Stomach (tissue), 9 donors: Measurements from ENCODE around the gene GPC5. TPM values are rescaled to one million over a fixed set of nuclear protein-coding genes. Genes with fewer than 3 reads are reported as not detected.

Experiments used
- DNase-seq, 2 donors: peaks; one replicate each; pipeline versions ENCODE4 v3.0.0 to v3.0.0-alpha.2; 2013 to 2019
- H3K27ac ChIP-seq, 5 donors: fragments of 200-600 bp in 4 of 5; sonication (generic) in 4 of 5; one replicate each; pipeline ENCODE4 v1.5.1; 2013 to 2019; ENCODE audit warnings: mild to moderate bottlenecking in 1 of 5, moderate library complexity in 1 of 5
- H3K27me3 ChIP-seq, 3 donors: fragments of 200-600 bp; sonication (generic); one replicate each; pipeline ENCODE4 v1.5.1; 2017 to 2019; ENCODE audit warnings: mixed run types in 1 of 3
- H3K36me3 ChIP-seq, 4 donors: fragments of 200-600 bp; sonication (generic); 1 replicate in 3 of 4; 2 replicates in 1 of 4; pipeline ENCODE4 v1.5.1; 2016 to 2019
- H3K4me1 ChIP-seq, 4 donors: fragments of 200-600 bp; sonication (generic); one replicate each; pipeline ENCODE4 v1.5.1; 2016 to 2019
- H3K4me3 ChIP-seq, 4 donors: fragments of 200-600 bp; sonication (generic) in 3 of 4; one replicate each; pipeline ENCODE4 v1.5.1; 2016 to 2019; ENCODE audit warnings: mild to moderate bottlenecking in 1 of 4
- H3K9me3 ChIP-seq, 4 donors: fragments of 200-600 bp; sonication (generic); one replicate each; pipeline ENCODE4 v1.5.1; 2016 to 2019
- CTCF ChIP-seq, 7 experiments: fragments of 450-650 bp in 4 of 7; fragments of 200-600 bp in 3 of 7; sonication (generic) in 3 of 7; IDR thresholded peaks; one replicate each; pipeline ENCODE4 v1.5.1; 2016 to 2019; ENCODE audit warnings: antibody characterized with exemption in 7 of 7, control low read depth in 2 of 7, mild to moderate bottlenecking in 1 of 7
- EP300 ChIP-seq: sonication (generic); formaldehyde crosslinking; IDR thresholded peaks from one replicate; pipeline ENCODE4 v1.6.1; 2017; ENCODE audit warnings: antibody characterized with exemption
- POLR2A ChIP-seq, 4 donors: fragments of 450-650 bp; IDR thresholded peaks; one replicate each; pipeline ENCODE4 v1.6.1; 2016; ENCODE audit warnings: antibody characterized with exemption in 4 of 4, control low read depth in 2 of 4, mild to moderate bottlenecking in 1 of 4, moderate library complexity in 1 of 4
- POLR2AphosphoS5 ChIP-seq, 3 donors: sonication (generic); formaldehyde crosslinking; IDR thresholded peaks; one replicate each; pipeline ENCODE4 v1.6.1; 2016; ENCODE audit warnings: antibody characterized with exemption in 3 of 3
- WGBS, 5 donors: extraction: QIAGEN DNeasy Blood & Tissue Kit in 3 of 5; methylation state at CpG; one replicate each; pipeline versions ENCODE4 v1.1.5 to v1.1.7; 2013 to 2018; 5-methylcytosine and 5-hydroxymethylcytosine counted together
- intact Hi-C: fragments of 100-400 bp; cut with DNase I; formaldehyde crosslinking; loops from one replicate; pipeline ENCODE4 v1.15.1; 2023; ENCODE audit warnings: low total_unique reads
- polyA plus RNA-seq, 3 donors: library from polyadenylated mRNA; stranded (reverse); fragments of 200-250 nt; gene quantifications; one replicate each; pipeline ENCODE4 v1.2.3, GENCODE V29; 2013
- total RNA-seq, 5 donors: library from RNA; depleted of rRNA; stranded (reverse); fragments of >200 nt; gene quantifications; one replicate each; pipeline versions ENCODE4 v1.1.0 to v1.2.3, GENCODE V29; 2014 to 2016
- donor health status: healthy with polysubstance abuse.
- donor health status: Bipolar disorder and iron deficiency.
- donor health status: healthy.

GPC5 gene
- total and polyA plus RNA-seq, 8 donors, result 0.87 to 2.8 TPM; not detected in 6

- intact Hi-C loops, result no loop called here
- 55 to 79% (median 69%) methylated on average over 2 of the region's 2 CpGs for WGBS, 5 donors
- DNase-seq, result no peak
- Histone ChIP-seq H3K27me3 (peaks cover 0 to 17% (median 0%) of the 10 kb centered on the region in 3 donors), H3K9me3 (no peaks in the 10 kb centered on the region), H3K4me1 (no peaks in the 10 kb centered on the region), H3K27ac (no peak overlapping the region), H3K4me3 (no peak overlapping the region), H3K36me3 (no peaks in the 10 kb centered on the region)
- TF ChIP-seq POLR2A (IDR thresholded peaks at IDR 0.05) (no peak), CTCF (IDR thresholded peaks at IDR 0.05) (no peak), POLR2AphosphoS5 (IDR thresholded peaks at IDR 0.05) (no peak), EP300 (no peak)
These were observed 9.2 kb upstream of the GPC5 start for GRCh38 chr13:91389186-91389585.

- intact Hi-C loops, result no loop called here
- Histone ChIP-seq H3K27me3 (peaks cover 0 to 71% (median 58%) of the 10 kb centered on the region in 3 donors), H3K9me3 (no peaks in the 10 kb centered on the region), H3K4me1 (peaks cover 9 to 18% (median 14%) of the 10 kb centered on the region in 4 donors), H3K4me3 (no peak overlapping the region), H3K36me3 (no peaks in the 10 kb centered on the region), H3K27ac (no peak overlapping the region)
- no peak for TF ChIP-seq POLR2A (IDR thresholded peaks at IDR 0.05)
- no peak for TF ChIP-seq POLR2AphosphoS5 (IDR thresholded peaks at IDR 0.05)
- no peak for TF ChIP-seq CTCF (IDR thresholded peaks at IDR 0.05)
- no peak for TF ChIP-seq EP300
- 90 to 100% (median 92%) methylated on average over 1 of the region's 1 CpG for WGBS, 5 donors
- no peak for DNase-seq
These were observed 826 bp upstream of the GPC5 start for GRCh38 chr13:91397595-91397994.

GRCh38 chr13:91399189-91400062 is 1.0 kb downstream of the GPC5 start:
- no peaks in the 10 kb centered on the region for H3K36me3 ChIP-seq
- peaks cover 0 to 63% (median 61%) of the 10 kb centered on the region in 3 donors for H3K27me3 ChIP-seq
- intact Hi-C loops, result no loop called here
- no peak for TF ChIP-seq POLR2A (IDR thresholded peaks at IDR 0.05)
- no peak for TF ChIP-seq POLR2AphosphoS5 (IDR thresholded peaks at IDR 0.05)
- H3K9me3 ChIP-seq, result no peaks in the 10 kb centered on the region
- H3K4me1 ChIP-seq, result peaks cover 9 to 18% (median 14%) of the 10 kb centered on the region in 4 donors
- no peak overlapping the region for H3K27ac ChIP-seq
- peak in 1 of 2 donors; percentile 3 for DNase-seq
- peak overlapping the region; percentile 44 to 64 (median 49) for H3K4me3 ChIP-seq
- 26 to 43% (median 31%) methylated on average over 41 to 44 of the region's 44 CpGs for WGBS, 5 donors

- peaks cover 0 to 57% (median 55%) of the 10 kb centered on the region in 3 donors for H3K27me3 ChIP-seq
- intact Hi-C loops, result no loop called here
- peak in 1 of 2 donors; percentile 2 for DNase-seq
These were observed 1.6 kb downstream of the GPC5 start for GRCh38 chr13:91400063-91400399.

GRCh38 chr13:91400671-91401070 is 2.2 kb downstream of the GPC5 start:
- no peaks in the 10 kb centered on the region for H3K36me3 ChIP-seq
- intact Hi-C loops, result no loop called here
- H3K27me3 ChIP-seq, result peaks cover 0 to 51% (median 51%) of the 10 kb centered on the region in 3 donors
- TF ChIP-seq EP300 (no peak), CTCF (IDR thresholded peaks at IDR 0.05) (no peak), POLR2A (IDR thresholded peaks at IDR 0.05) (no peak), POLR2AphosphoS5 (IDR thresholded peaks at IDR 0.05) (no peak)
- 67 to 85% (median 82%) methylated on average over 3 of the region's 3 CpGs for WGBS, 5 donors
- no peaks in the 10 kb centered on the region for H3K9me3 ChIP-seq
- H3K4me1 ChIP-seq, result peaks cover 9 to 18% (median 14%) of the 10 kb centered on the region in 4 donors
- H3K27ac ChIP-seq, result no peak overlapping the region
- DNase-seq, result no peak
- H3K4me3 ChIP-seq, result no peak overlapping the region

More at GRCh38 chr13:91400063-91400399, 1.6 kb downstream of the GPC5 start:
- no peaks in the 10 kb centered on the region for H3K36me3 ChIP-seq
- H3K27ac ChIP-seq, result no peak overlapping the region
- no peak overlapping the region for H3K4me3 ChIP-seq
- TF ChIP-seq EP300, result no peak
- no peaks in the 10 kb centered on the region for H3K9me3 ChIP-seq
- peaks cover 9 to 18% (median 14%) of the 10 kb centered on the region in 4 donors for H3K4me1 ChIP-seq
- WGBS, 5 donors, result 63 to 79% (median 68%) methylated on average over 6 of the region's 6 CpGs
